ENCODE data around the gene NPDC1. TPM values are rescaled to one million over a fixed set of nuclear protein-coding genes. Genes with fewer than 3 reads are reported as not detected.

The NPDC1 gene
- total and polyA plus RNA-seq, 4 donors = 2.7 to 14.5 (median 7.3) TPM

DNA sequence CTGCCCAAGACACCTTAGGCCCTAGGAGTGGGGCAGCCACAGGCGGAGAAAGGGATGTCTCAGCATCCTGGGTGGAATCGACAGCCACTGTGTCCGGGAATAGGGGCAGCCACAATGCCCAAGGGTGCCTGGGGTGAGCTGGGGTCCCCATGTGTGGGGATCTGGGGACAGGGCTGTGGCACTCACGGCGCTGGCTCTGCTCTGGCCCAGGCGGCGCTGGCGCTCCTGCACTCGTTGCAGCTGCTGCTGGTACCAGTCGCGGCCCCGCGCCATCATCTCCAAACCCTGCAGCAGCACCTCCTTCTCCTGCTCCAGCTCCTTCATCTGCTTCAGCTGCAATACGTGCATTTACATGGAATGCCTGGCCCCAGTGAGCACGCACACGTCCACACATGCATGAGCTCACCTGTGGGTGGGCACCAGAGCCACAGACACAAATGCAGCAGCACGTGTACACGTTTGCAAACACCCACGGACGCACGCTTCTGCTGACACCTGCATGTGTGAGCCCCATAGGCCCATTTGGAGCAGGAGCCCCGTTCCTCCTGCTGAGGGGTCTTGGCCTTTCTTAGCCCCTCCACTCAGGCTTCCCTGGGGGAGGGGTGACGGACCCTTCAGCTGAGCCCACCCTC, 19.5 kb upstream of the NPDC1 start:
- Histone ChIP-seq H3K4me1 (ENCODE audit: control insufficient read depth in 4 of 4, insufficient read depth in 4 of 4, low read length in 3 of 4) (peaks cover 2 to 13% (median 3%) of the 10 kb centered on the region in 4 donors), H3K4me3 (ENCODE audit: low read depth in 1 of 3, low read length in 3 of 3) (no peak overlapping the region), H3K36me3 (ENCODE audit: control insufficient read depth in 4 of 4, insufficient read depth in 3 of 4, low read depth in 1 of 4, low read length in 3 of 4) (no peaks in the 10 kb centered on the region), H3K27me3 (ENCODE audit: control insufficient read depth in 4 of 4, insufficient read depth in 4 of 4, low read length in 3 of 4) (peaks cover 0 to 13% (median 1%) of the 10 kb centered on the region in 4 donors), H3K27ac (ENCODE audit: low read depth in 1 of 2, low read length in 2 of 2) (no peak overlapping the region), H3K9ac (ENCODE audit: low read depth in 1 of 2, low read length in 2 of 2) (no peak overlapping the region), H3K9me3 (ENCODE audit: control insufficient read depth in 4 of 4, low read length in 3 of 4) (no peaks in the 10 kb centered on the region)
- TF ChIP-seq, protein P1, sequence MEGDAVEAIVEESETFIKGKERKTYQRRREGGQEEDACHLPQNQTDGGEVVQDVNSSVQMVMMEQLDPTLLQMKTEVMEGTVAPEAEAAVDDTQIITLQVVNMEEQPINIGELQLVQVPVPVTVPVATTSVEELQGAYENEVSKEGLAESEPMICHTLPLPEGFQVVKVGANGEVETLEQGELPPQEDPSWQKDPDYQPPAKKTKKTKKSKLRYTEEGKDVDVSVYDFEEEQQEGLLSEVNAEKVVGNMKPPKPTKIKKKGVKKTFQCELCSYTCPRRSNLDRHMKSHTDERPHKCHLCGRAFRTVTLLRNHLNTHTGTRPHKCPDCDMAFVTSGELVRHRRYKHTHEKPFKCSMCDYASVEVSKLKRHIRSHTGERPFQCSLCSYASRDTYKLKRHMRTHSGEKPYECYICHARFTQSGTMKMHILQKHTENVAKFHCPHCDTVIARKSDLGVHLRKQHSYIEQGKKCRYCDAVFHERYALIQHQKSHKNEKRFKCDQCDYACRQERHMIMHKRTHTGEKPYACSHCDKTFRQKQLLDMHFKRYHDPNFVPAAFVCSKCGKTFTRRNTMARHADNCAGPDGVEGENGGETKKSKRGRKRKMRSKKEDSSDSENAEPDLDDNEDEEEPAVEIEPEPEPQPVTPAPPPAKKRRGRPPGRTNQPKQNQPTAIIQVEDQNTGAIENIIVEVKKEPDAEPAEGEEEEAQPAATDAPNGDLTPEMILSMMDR (IDR thresholded peaks at IDR 0.05; ENCODE audit: low read depth, low read length, missing input control) = no peak
- no peak for TF ChIP-seq HNF4A (conservative IDR thresholded peaks at IDR 0.05)
- TF ChIP-seq RAD21 (IDR thresholded peaks at IDR 0.05) = no peak
- no peak for TF ChIP-seq MAX (IDR thresholded peaks at IDR 0.05)
- TF ChIP-seq RXRA (IDR thresholded peaks at IDR 0.05) = no peak
- TF ChIP-seq, protein P2, sequence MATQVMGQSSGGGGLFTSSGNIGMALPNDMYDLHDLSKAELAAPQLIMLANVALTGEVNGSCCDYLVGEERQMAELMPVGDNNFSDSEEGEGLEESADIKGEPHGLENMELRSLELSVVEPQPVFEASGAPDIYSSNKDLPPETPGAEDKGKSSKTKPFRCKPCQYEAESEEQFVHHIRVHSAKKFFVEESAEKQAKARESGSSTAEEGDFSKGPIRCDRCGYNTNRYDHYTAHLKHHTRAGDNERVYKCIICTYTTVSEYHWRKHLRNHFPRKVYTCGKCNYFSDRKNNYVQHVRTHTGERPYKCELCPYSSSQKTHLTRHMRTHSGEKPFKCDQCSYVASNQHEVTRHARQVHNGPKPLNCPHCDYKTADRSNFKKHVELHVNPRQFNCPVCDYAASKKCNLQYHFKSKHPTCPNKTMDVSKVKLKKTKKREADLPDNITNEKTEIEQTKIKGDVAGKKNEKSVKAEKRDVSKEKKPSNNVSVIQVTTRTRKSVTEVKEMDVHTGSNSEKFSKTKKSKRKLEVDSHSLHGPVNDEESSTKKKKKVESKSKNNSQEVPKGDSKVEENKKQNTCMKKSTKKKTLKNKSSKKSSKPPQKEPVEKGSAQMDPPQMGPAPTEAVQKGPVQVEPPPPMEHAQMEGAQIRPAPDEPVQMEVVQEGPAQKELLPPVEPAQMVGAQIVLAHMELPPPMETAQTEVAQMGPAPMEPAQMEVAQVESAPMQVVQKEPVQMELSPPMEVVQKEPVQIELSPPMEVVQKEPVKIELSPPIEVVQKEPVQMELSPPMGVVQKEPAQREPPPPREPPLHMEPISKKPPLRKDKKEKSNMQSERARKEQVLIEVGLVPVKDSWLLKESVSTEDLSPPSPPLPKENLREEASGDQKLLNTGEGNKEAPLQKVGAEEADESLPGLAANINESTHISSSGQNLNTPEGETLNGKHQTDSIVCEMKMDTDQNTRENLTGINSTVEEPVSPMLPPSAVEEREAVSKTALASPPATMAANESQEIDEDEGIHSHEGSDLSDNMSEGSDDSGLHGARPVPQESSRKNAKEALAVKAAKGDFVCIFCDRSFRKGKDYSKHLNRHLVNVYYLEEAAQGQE (IDR thresholded peaks at IDR 0.05) = no peak
- TF ChIP-seq GABPA (IDR thresholded peaks at IDR 0.05 in 1 of 2, conservative IDR thresholded peaks at IDR 0.05 in 1 of 2) = no peak
- no peak for TF ChIP-seq SP1 (IDR thresholded peaks at IDR 0.05)
- no peak for TF ChIP-seq FOXA1 (IDR thresholded peaks at IDR 0.05)
- TF ChIP-seq JUND (IDR thresholded peaks at IDR 0.05) = no peak
- TF ChIP-seq FOXA2 (IDR thresholded peaks at IDR 0.05) = no peak
- no peak for TF ChIP-seq TAF1 (conservative IDR thresholded peaks at IDR 0.05)
- TF ChIP-seq, protein P3, sequence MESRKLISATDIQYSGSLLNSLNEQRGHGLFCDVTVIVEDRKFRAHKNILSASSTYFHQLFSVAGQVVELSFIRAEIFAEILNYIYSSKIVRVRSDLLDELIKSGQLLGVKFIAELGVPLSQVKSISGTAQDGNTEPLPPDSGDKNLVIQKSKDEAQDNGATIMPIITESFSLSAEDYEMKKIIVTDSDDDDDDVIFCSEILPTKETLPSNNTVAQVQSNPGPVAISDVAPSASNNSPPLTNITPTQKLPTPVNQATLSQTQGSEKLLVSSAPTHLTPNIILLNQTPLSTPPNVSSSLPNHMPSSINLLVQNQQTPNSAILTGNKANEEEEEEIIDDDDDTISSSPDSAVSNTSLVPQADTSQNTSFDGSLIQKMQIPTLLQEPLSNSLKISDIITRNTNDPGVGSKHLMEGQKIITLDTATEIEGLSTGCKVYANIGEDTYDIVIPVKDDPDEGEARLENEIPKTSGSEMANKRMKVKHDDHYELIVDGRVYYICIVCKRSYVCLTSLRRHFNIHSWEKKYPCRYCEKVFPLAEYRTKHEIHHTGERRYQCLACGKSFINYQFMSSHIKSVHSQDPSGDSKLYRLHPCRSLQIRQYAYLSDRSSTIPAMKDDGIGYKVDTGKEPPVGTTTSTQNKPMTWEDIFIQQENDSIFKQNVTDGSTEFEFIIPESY (IDR thresholded peaks at IDR 0.05) = no peak
- no peak for TF ChIP-seq EGR1 (IDR thresholded peaks at IDR 0.05; ENCODE audit: low read depth in 2 of 2)
- no peak for DNase-seq (ENCODE audit: low spot score)
- WGBS = 79% methylated on average over 23 of the region's 23 CpGs

GRCh38 chr9:137064880-137065164, 18.8 kb upstream of the NPDC1 start:
- Histone ChIP-seq H3K27ac (ENCODE audit: low read depth in 1 of 2, low read length in 2 of 2) (no peak overlapping the region), H3K9me3 (ENCODE audit: control insufficient read depth in 4 of 4, low read length in 3 of 4) (no peaks in the 10 kb centered on the region), H3K27me3 (ENCODE audit: control insufficient read depth in 4 of 4, insufficient read depth in 4 of 4, low read length in 3 of 4) (peaks cover 0 to 13% (median 1%) of the 10 kb centered on the region in 4 donors), H3K36me3 (ENCODE audit: control insufficient read depth in 4 of 4, insufficient read depth in 3 of 4, low read depth in 1 of 4, low read length in 3 of 4) (no peaks in the 10 kb centered on the region), H3K4me1 (ENCODE audit: control insufficient read depth in 4 of 4, insufficient read depth in 4 of 4, low read length in 3 of 4) (peaks cover 0 to 7% (median under 1%) of the 10 kb centered on the region in 4 donors), H3K4me3 (ENCODE audit: low read depth in 1 of 3, low read length in 3 of 3) (no peak overlapping the region), H3K9ac (ENCODE audit: low read depth in 1 of 2, low read length in 2 of 2) (no peak overlapping the region)
- DNase-seq (ENCODE audit: low spot score) = no peak
- 73% methylated on average over 12 of the region's 12 CpGs for WGBS
- TF ChIP-seq, protein P1 (IDR thresholded peaks at IDR 0.05; ENCODE audit: low read depth, low read length, missing input control) = no peak
- TF ChIP-seq, protein P2 (IDR thresholded peaks at IDR 0.05) = no peak
- no peak for TF ChIP-seq MAX (IDR thresholded peaks at IDR 0.05)
- TF ChIP-seq JUND (IDR thresholded peaks at IDR 0.05) = no peak
- no peak for TF ChIP-seq EGR1 (IDR thresholded peaks at IDR 0.05; ENCODE audit: low read depth in 2 of 2)
- TF ChIP-seq HNF4G (IDR thresholded peaks at IDR 0.05) = no peak
